Uterus (tissue), 4 donors: ENCODE results near the gene SLC17A5. TPM values are rescaled to one million over a fixed set of nuclear protein-coding genes. Genes with fewer than 3 reads are reported as not detected.

Experiments used
- DNase-seq, 2 donors: peaks; one replicate each; pipeline ENCODE4 v3.0.0-alpha.2; 2019 to 2020
- H3K27ac ChIP-seq, 2 donors: fragments of 200-600 bp; sonication (generic); 1 replicate in 1 of 2; 2 replicates in 1 of 2; pipeline ENCODE4 v1.5.1; 2016 to 2018
- H3K27me3 ChIP-seq, 2 donors: fragments of 200-600 bp; sonication (generic); one replicate each; pipeline ENCODE4 v1.5.1; 2018 to 2019; ENCODE audit warnings: control low read depth in 1 of 2
- H3K36me3 ChIP-seq, 2 donors: fragments of 200-600 bp; sonication (generic); one replicate each; pipeline ENCODE4 v1.5.1; 2019; ENCODE audit warnings: control low read depth in 1 of 2
- H3K4me1 ChIP-seq, 2 donors: fragments of 200-600 bp; sonication (generic); one replicate each; pipeline ENCODE4 v1.5.1; 2018 to 2019; ENCODE audit warnings: control low read depth in 1 of 2
- H3K4me3 ChIP-seq, 2 donors: fragments of 200-600 bp; sonication (generic); 1 replicate in 1 of 2; 2 replicates in 1 of 2; pipeline ENCODE4 v1.5.1; 2018 to 2019; ENCODE audit warnings: mild to moderate bottlenecking in 1 of 2
- H3K9me3 ChIP-seq, 2 donors: fragments of 200-600 bp; sonication (generic); one replicate each; pipeline ENCODE4 v1.5.1; 2019; ENCODE audit warnings: control low read depth in 1 of 2
- POLR2A ChIP-seq, 2 donors: fragments of 450-650 bp; IDR thresholded peaks; one replicate each; pipeline ENCODE4 v1.6.1; 2016; ENCODE audit warnings: antibody characterized with exemption in 2 of 2, mild to moderate bottlenecking in 1 of 2, moderate library complexity in 1 of 2
- intact Hi-C: fragments of 100-400 bp; cut with DNase I; formaldehyde crosslinking; loops from one replicate; pipeline ENCODE4 v1.15.1; 2023; ENCODE audit warnings: low total_unique reads
- total RNA-seq, 4 donors: library from RNA; depleted of rRNA in 3 of 4; stranded (reverse); fragments of >200 nt in 3 of 4; gene quantifications; one replicate each; pipeline versions ENCODE4 v1.1.0 to v1.2.4, GENCODE V29; 2014 to 2023
- TF ChIP-seq, protein P1 (sequence below), 4 experiments: fragments of 200-600 bp in 2 of 4; fragments of 450-650 bp in 2 of 4; sonication (generic) in 2 of 4; IDR thresholded peaks; one replicate each; pipeline ENCODE4 v1.5.1; 2016 to 2019; ENCODE audit warnings: antibody characterized with exemption in 4 of 4, mild to moderate bottlenecking in 2 of 4, moderate library complexity in 1 of 4
- donor health status: DM: yes; HTN: yes; CAD: no.

Gene SLC17A5
- total RNA-seq, 4 donors from 2014 or later, result 3.6 to 27.4 (median 11.6) TPM

DNA sequence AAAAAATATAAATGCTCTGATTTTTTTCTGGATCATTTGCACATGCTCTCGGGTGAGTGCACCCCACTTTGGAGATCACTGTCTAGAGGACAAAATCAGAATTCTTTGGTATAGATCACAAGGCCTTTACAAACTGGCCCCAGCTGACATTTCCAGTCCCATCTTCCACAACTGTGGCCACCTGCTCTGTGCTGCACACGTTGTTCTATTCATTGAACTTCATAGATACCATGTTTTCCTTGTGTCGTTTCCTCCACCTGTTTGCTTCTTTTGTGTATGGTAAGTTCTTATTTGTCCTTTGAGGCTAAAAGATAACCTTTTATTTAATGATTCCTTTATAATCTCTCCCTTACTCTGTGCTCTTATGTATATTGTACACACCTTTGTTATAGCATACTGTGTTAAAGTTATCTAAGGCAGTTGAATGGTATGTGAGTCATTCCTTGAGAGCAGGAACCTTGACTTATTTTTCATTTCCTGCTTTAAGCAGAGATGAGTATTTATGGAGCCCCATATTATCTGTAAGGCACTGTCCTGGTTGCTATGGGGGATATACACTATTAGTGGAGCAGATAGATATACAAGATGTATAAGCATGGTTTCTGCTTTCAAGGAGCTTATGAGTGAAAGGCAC lies 12.0 kb upstream of the SLC17A5 start:
- DNase-seq, result no peak
- Histone ChIP-seq H3K4me1 (no peaks in the 10 kb centered on the region), H3K4me3 (no peak overlapping the region), H3K27me3 (no peaks in the 10 kb centered on the region), H3K9me3 (no peaks in the 10 kb centered on the region), H3K36me3 (no peaks in the 10 kb centered on the region), H3K27ac (no peak overlapping the region)
- TF ChIP-seq, protein P1, sequence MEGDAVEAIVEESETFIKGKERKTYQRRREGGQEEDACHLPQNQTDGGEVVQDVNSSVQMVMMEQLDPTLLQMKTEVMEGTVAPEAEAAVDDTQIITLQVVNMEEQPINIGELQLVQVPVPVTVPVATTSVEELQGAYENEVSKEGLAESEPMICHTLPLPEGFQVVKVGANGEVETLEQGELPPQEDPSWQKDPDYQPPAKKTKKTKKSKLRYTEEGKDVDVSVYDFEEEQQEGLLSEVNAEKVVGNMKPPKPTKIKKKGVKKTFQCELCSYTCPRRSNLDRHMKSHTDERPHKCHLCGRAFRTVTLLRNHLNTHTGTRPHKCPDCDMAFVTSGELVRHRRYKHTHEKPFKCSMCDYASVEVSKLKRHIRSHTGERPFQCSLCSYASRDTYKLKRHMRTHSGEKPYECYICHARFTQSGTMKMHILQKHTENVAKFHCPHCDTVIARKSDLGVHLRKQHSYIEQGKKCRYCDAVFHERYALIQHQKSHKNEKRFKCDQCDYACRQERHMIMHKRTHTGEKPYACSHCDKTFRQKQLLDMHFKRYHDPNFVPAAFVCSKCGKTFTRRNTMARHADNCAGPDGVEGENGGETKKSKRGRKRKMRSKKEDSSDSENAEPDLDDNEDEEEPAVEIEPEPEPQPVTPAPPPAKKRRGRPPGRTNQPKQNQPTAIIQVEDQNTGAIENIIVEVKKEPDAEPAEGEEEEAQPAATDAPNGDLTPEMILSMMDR (IDR thresholded peaks at IDR 0.05), result no peak
- no peak for TF ChIP-seq POLR2A (IDR thresholded peaks at IDR 0.05)
- intact Hi-C loops, result no loop called here

DNA sequence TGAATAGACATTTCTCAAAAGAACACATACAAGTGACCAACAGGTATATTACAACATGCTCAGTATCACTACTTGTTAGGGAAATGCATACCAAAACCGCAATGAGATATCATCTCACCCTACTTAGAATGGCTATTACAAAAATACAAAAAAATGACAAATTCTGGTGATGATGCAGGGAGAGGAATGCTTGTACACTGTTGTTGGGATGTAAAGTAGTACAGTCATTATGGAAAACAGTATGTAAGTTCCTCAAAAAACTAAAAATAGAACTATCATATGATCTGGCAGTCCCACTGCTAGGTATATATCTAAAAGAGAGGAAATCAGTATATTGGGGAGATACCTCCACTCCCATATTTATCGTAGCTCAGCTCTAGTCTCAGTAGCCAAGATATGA lies 10.9 kb upstream of the SLC17A5 start:
- intact Hi-C loops, result no loop called here
- Histone ChIP-seq H3K36me3 (no peaks in the 10 kb centered on the region), H3K4me1 (no peaks in the 10 kb centered on the region)

DNA sequence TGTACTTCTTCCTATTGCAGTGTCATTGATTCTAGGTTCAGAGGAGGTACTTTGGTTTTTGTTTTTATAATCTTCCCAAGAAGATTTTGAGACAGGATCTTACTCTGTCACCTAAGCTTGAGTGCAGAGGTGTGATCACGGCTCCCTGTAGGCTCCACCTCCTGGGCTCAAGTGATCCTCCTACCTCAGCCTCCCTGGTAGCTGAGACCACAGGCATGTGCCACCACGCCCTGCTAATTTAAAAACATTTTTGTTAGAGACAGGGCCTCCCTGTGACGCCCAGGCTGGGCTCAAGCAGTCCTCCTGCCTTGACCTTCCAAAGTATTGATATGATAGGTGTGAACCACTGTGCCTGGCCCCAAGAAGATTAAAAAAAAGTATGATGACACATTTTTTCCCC lies 3.4 kb upstream of the SLC17A5 start:
- Histone ChIP-seq H3K4me1 (peaks cover 0 to 7% of the 10 kb centered on the region in 2 donors), H3K36me3 (no peaks in the 10 kb centered on the region), H3K27ac (no peak overlapping the region), H3K27me3 (no peaks in the 10 kb centered on the region), H3K4me3 (no peak overlapping the region), H3K9me3 (no peaks in the 10 kb centered on the region)
- intact Hi-C loops, result no loop called here
- TF ChIP-seq, protein P1 (IDR thresholded peaks at IDR 0.05), result no peak
- TF ChIP-seq POLR2A (IDR thresholded peaks at IDR 0.05), result no peak
- no peak for DNase-seq

More for the DNA sequence above, 10.9 kb upstream of the SLC17A5 start:
- no peak overlapping the region for H3K4me3 ChIP-seq
- no peak overlapping the region for H3K27ac ChIP-seq
- TF ChIP-seq POLR2A (IDR thresholded peaks at IDR 0.05), result no peak
- TF ChIP-seq, protein P1 (IDR thresholded peaks at IDR 0.05), result no peak
- no peak for DNase-seq
- no peaks in the 10 kb centered on the region for H3K9me3 ChIP-seq
- H3K27me3 ChIP-seq, result no peaks in the 10 kb centered on the region

DNA sequence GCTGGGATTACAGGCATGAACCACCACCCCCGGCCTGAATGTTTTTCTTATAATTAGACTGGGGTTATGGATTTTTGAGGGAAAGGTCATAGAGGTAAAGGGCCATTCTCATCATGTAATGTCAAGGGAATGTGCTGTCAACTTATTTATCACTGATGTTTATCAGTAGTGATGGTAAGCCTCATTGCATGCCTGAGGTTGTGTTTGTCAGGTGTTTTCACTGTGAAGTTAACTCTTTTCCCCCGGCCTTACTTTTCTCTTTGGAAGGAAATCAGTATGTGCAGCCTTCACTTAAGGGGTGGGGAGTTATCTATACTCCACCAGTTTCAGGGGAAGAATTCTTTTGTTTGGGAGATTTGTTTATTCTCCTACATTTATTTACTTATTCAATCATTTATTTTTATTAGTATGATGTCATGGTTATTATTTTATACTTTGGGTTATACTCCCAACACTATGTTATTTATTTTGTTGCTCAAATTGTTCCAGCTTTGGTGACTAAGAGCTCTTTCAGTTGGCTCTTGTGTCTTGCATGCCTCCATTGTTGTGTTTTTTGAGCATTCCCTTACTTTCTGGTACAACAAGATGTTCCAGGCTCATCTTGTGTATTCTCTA lies 2.8 kb upstream of the SLC17A5 start:
- DNase-seq, result no peak
- TF ChIP-seq POLR2A (IDR thresholded peaks at IDR 0.05), result no peak
- TF ChIP-seq, protein P1 (IDR thresholded peaks at IDR 0.05), result no peak
- Histone ChIP-seq H3K27ac (no peak overlapping the region), H3K4me3 (no peak overlapping the region), H3K9me3 (no peaks in the 10 kb centered on the region), H3K27me3 (no peaks in the 10 kb centered on the region), H3K4me1 (peaks cover 0 to 7% of the 10 kb centered on the region in 2 donors), H3K36me3 (no peaks in the 10 kb centered on the region)
- intact Hi-C loops, result no loop called here

DNA sequence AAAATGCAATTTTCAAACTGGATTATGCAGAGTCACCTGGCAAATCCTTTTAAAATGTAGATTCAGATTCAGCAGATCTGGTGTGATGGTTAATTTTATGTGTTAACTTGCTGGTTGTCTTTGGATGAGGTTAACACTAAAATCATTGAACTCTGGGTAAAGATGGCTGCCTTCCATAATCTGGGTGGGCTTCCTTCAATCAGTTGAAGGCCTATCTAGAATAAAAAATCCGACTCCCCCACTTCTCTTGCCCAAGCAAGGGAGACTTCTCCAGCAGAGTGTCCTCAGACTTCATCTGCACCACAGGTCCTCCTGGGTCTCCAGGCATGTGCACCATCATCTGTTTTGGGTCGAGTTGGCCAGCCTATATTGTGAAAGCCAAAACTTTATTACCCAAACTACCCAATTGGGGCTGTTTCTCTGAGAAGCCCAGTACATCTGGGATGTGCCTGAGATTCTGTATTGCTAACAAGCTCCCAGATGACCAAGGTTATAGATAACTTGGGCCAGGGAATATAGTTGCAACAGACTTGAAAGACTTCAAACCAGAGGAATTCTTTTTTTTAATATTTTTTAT lies 1.6 kb upstream of the SLC17A5 start:
- no peak for DNase-seq
- TF ChIP-seq, protein P1 (IDR thresholded peaks at IDR 0.05), result no peak
- no peak for TF ChIP-seq POLR2A (IDR thresholded peaks at IDR 0.05)
- Histone ChIP-seq H3K27me3 (no peaks in the 10 kb centered on the region), H3K9me3 (no peaks in the 10 kb centered on the region), H3K4me3 (no peak overlapping the region), H3K4me1 (peaks cover 0 to 7% of the 10 kb centered on the region in 2 donors), H3K36me3 (no peaks in the 10 kb centered on the region), H3K27ac (peak overlapping the region; percentile 97)
- intact Hi-C loops, result no loop called here
